ENCODE data around the gene POP4.

Gene POP4

GRCh38 chr19:29665215-29665825, 59.2 kb downstream of the POP4 start, which contains the start of gene PLEKHF1:
TSS of gene PLEKHF1 (plus strand) at chr19:29665461. CDS start at chr19:29673840, 8,379 bp downstream.
- no peak for DNase-seq

- DNase-seq: no peak
Measured at GRCh38 chr19:29665826-29666577, 59.9 kb downstream of the POP4 start.

Data from NCI-H187 treated with DMSO at 0.1 percent for 48 hours (cell line).